Fibroblast of skin of back (primary cell): ENCODE data around the gene AKAP10.
A peak's percentile ranks its signal among the peaks of the same experiment; 100 is the strongest.
"Not testable (repeated sequence)": the region's sequence is repeated elsewhere in the genome, so short reads cannot be mapped to it uniquely, and the experiment has no call there.

ENCODE experiments used
- DNase-seq: peaks from one replicate; pipeline ENCODE4 v3.0.0-alpha.2; 2013

AKAP10 gene

DNA sequence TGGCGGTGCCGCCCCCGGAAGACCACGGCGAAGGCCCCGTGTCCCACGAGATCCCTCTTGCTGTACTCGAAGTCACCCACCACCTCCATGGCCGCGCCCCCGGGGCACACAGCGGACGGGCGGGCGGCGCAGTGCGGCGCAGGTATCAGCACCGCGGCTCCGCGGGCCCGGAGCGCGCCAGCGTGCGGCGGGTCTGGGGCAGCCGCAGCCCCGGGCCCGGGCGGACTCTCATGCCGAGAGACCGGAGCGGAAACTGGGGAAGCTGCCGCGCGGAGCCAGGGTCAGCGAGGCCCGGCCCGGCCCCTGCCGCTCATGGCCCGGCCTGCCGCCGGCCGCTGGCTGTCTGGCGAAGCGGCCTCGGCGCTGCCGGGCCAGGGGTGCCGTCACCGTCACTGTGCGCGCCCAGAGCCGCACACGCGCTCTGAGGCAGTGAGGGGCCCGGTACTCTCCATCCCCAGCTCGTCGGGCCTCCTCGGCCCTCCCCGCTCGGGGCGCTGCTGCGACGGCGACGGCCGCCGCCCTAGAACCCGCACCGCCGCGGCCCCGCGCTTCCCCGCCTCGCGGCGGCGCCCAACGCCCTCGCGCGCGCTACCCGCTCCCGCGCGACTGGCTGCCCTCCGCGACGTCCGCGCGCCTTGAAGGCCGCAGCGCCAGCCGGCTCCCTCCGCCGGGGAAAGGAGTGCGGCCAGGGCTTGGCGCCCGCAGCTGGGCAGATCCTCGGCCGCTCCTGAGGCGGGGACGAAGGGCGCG lies 110.1 kb downstream of the AKAP10 start, which contains the start of gene ULK2:
ULK2 (minus strand) TSS at position 608 of the 750 bp plus-strand sequence; CDS start at position 89, 519 bp downstream.
- peak; percentile 81 for DNase-seq

DNA sequence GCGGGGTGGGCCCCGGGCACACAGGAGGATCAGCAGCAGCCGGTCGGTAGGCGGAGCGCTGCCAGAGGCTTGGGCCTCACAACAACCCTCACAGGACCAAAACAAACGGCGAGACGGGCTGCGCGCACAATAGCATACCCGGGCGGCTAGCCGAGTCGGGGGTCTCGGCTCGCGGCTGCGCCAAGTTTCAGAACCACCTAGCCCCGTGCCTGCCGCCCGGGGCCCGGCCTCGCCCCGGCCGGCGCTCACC lies 110.6 kb downstream of the AKAP10 start:
- peak; percentile 63 for DNase-seq

DNA sequence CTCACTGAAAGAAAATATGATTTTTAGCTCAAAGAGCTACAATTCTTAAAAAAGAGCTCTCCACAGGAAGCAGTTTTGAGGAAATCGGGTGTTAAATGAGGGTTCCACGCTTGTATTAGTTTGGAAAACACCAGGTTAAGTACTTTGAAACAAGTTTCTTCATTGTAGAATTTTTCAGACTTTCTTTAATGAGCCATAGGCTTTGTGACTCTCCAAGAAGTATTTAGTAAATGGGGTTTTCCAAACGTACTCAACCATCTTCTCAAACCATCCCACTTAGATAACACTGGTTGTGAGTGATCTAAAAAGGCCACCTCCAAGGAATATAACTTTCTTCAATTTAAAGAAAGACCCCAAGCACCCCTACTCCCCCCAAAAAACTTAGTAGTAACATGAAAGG lies 112.6 kb downstream of the AKAP10 start:
- no peak for DNase-seq

DNA sequence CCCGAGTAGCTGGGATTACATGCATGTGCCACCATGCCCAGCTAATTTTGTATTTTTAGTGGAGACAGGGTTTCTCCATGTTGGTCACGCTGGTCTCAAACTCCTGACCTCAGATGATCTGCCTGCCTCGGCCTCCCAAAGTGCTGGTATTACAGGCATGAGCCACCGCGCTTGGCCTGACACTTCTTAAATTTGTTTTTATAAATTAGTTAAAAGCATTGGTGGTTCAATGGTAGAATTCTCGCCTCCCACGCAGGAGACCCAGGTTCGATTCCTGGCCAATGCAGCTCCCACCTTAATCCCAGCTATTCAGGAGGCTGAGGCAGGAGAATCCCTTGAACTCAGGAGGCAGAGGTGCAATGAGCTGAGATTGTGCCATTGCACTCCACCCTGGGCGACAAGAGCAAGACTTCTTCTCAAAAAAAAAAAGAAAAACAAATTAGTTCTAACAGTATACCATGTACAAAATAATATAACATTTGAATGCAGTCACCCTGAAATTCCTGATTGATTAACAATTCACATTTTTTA lies 116.9 kb downstream of the AKAP10 start:
- DNase-seq: not testable (repeated sequence)

DNA sequence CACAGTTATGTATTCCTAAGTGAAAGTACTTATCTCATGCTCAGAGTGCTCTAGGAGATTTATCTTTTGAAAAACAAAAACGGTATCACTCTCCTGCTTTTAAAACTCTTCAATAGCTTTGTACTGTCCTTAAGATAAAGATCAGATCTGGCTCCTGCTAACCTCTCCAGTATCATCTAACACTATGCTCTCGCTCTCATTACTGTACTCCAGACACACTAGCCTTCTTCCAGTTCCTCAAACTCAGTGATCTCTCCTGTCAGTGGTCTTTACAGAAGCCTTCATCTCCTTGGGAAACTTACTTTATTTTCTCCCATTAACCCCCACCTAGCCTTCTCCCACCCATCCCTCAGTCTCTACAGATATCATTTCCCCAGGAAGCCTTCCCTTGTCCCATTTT lies 120.0 kb downstream of the AKAP10 start:
- no peak for DNase-seq
